HG02885 (cell line): ENCODE data around the gene EMP1.

ENCODE experiments used
- ATAC-seq: cut with Tn5 transposase; IDR thresholded peaks from one replicate; pipeline ENCODE4 v1.9.1; 2021; ENCODE audit warnings: mild to moderate bottlenecking; ENCODE audit not compliant: unreplicated experiment, poor library complexity

Gene EMP1

DNA sequence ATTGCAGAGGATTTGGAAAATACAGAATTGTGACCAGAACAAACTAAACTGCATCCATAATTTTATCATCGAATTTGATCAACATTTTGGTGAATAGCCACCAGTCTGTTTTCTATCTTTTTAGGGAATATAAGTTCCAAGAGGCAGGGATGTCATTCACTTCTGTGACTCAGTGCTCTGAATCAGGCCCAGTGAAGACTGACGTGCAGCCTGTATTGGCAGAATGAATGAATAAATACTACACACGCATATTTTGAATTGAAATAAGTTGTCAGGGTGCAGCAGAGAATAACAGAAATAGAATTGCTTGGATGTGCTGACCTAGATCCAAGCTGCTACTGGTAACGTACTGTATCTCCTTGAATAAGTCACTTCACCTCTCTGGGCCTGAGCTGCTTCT is 1.3 kb upstream of the EMP1 start:
- no peak for ATAC-seq

DNA sequence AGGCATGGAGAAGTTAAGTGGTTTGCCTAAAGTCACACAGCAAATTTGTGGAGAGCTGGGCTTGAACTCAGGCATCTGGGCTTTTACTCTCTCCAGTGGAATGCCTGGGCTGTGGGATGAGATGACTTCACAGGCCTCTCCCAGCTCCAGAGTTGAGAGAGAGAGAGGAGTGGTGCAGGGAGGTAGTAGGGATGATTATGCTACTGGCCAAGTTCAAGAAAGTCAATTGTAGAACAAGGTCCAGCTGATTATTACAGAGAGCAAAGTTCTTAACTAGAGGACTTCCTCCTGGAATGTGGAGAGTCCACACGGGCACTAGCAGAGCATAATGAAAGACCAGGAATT is 769 bp upstream of the EMP1 start:
- ATAC-seq, result no peak

DNA sequence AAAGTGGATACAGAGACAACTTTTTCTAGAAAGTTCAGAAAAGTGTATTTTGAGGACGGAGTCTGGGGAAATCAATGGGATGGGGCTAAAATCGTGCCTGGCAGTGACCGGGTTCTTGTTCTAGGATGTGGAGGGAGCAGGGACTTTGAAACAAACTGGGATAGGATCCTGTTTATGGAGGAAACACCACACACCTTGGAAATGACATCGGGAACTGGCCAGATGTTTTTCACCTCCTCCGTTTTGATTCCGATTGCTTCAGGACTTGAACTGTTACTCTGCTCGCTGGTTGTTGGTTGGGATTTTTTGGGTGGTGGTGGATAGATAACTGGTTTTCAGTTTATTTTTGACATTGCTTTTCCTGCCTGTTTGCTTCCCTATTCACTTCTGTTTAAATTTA is 506 bp downstream of the EMP1 start:
- no peak for ATAC-seq

GRCh38 chr12:13197526-13198143 is 1.1 kb downstream of the EMP1 start:
- ATAC-seq, result no peak

- no peak for ATAC-seq
These were observed 1.7 kb downstream of the EMP1 start for GRCh38 chr12:13198241-13198640.

DNA sequence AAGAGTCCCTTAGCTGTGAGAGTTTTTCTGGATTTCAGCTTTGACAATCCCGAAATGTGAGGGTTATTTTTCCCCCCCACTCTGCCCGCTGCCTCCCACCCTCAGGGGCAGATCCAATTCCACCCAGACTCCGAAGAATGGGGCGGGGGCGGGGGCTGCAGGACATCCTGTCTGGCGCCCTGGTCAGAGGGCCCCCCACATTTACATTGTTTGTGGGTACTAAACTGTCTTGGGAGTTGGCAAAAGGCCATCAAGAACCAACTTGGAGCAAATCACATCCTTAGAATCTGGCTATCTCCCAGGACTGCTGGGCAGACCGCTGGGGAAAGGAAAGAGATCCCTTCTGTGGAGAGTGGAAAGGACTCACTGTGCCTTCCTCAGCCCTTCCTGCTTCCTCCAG is 2.4 kb downstream of the EMP1 start:
- no peak for ATAC-seq

DNA sequence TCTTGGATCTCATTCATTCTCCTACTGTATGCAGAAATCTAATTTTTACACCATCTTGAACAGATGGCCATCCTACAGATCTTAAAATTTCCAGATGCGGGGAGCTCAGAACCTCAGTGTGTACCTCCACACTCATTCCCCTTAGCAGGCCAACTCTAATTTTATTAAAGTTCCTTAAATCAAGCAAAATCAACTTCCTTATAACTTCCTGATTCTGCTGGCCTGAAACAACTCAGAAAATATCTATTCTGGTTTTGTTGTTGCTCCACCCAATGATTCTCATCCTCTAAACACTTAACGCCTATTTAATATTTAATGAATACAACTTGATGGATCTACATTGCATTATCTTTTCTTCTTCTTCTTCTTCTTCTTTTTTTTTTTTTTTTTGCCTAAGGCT is 3.1 kb downstream of the EMP1 start:
- ATAC-seq, result no peak

GRCh38 chr12:13200841-13201240 is 4.3 kb downstream of the EMP1 start:
- no peak for ATAC-seq

DNA sequence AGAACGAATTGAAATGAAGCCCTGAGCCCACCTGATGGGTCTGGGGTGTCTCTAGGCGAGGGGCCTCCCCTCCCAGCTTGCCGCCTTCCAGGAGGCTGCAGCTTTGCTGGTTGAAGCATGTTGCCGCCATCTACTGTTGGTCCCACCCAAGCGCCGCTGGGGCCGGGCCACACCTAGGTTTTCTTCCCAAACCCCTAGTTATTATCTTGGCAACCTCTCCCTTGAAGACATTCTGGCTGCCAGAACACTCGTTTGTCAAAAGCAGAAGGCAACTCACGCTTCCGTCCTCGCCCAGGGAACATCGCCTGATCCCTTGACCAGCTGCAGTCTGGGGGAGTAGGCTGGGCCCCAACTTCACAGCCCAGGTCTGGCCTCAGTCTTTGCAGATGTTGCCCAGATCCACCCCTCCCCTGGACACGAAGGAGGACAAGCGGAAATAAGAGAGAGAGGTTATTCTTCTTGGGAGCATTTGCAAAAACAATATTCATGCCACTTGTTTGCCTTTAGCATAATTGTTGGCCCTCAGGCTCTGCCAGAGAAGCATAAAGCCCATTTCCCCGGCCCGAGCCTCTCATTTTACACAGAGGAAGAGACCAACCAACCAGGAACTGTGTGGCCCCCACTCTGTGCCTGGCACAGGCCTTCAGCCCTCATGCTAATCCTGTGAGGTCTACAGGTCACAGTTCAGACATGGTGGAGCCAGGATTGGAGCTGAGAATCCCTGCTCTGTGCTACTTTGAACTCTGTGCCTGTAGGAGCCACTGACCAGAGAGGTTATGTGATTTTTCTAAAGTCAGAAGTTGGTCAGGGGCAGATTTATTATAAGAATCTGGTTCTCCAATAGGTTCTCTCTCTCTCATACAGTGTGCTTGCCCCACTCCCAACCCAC is 6.8 kb downstream of the EMP1 start:
- no peak for ATAC-seq

DNA sequence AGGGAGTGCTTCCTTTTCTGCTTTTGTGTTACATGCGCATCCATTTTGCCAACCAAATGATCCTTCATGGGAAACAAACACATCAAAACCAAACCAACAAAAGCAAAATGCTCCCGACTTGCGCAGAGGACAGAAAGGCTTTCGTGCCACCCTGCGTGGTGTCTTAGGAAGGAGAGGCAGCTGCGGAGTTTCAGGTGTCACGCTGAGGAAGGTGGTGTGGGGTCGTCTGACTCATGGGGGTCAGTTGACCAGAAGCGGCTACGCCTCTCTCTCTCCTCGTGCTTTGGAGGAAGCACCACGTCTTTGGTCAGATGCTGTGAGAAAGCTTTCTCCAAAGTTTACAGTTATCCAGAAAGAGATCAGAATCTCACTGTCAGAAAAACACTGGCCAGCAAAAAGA is 7.9 kb downstream of the EMP1 start:
- no peak for ATAC-seq

DNA sequence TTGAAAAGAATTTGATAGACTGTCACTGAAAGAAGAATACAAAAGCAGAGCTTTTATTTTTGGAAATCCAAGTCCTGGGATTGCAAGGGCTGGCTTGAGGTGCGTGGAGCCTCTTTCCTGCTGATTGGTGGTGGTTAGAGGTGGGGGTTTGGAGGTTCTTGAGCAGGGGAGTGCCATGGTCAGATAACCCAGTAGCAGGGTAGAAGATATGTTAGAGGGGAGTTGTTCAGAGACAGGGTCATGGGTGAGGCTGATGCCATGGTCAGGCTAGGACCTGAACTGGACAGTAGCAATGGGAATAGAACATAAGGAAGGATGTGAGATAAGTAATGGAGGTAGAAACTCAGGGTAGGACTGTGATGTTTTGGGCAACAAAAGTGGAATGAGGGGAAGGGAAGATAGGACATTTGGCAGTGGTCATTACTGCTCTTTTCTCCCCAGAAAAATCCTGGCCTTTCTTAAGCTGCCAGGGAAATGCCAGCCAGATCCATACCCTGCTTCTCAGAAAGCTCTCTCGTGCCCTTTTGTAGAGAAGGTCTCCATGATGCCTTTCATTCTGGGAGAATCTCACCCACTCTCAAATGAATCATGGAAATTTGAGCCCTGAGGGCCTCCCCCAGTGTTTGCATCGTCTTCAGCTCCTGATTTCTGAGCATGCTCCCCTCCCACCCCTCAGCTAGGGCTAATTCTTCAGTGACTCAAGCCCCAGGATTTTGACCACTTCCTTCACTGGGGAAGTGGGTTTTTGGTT is 9.5 kb downstream of the EMP1 start:
- ATAC-seq, result no peak

GRCh38 chr12:13206560-13206897 is 10.0 kb downstream of the EMP1 start:
- no peak for ATAC-seq

- no peak for ATAC-seq
These were observed 12.3 kb downstream of the EMP1 start for GRCh38 chr12:13208533-13209435.

GRCh38 chr12:13209436-13210235 is 13.1 kb downstream of the EMP1 start:
- ATAC-seq, result no peak

- no peak for ATAC-seq
These were observed 14.0 kb downstream of the EMP1 start for GRCh38 chr12:13210236-13211190.

DNA sequence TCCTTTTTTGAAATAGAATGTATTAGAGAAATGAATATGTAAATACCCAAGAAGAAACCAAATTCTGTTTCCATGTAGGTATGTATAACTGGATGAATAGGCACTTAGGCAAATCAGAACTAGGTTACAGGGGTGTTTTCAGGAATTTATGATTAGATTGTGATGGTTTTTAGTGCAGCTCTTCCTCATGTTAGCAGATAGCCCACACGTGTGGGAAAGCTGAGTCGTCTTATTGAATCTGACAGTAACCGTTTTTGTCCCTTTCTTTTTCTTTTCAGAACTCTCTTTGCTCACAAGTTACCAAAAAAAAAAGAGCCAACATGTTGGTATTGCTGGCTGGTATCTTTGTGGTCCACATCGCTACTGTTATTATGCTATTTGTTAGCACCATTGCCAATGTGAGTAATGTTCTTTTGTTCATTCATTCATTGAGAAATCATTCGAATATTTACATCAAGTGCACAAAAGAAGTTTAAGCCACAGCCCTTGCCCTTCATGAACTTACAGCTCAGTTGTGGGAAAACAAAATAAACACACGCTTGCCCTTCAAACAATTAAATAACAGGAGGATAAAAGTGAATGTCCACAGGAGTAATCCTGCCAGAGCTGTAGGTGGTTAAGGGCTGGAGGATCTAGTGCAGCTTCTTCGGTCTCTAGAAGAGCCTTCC is 14.8 kb downstream of the EMP1 start:
- no peak for ATAC-seq

DNA sequence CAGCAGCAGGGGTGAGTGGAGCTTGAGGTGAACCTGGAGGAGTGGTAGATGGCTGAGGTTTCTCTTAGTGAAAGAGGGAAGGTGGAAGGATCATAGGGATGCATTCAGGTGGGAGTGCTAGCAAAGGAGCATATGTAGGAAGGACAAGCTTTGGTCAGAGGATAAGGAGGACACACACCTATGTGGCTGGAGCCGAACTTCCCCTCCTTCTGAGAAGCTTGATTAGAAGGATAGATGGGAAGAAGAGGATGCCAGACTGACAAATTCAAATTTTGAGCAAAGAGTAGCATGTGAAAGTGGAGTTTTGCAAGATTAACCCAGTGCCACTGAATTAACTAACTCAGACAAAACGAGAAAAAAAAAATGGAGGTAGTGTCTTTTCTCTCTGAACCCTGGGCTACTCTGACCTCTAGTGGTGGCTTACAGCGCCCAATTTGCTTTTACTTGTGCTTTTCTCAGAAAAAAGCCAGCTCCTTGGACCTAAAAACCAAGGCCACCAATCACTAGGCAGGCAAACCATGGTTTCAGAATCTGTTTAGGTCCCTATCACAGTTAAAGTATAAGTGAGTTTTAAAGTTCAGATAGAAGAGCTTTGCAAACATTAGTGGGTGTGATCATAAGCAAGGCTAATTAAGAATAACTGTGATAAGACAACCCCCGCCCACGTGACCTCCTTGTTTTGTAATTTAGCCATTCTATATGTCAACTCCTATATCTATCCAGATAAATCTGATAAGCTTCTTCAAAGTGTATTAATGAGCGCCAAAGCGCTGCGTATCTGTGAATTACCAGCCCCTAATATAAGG is 15.5 kb downstream of the EMP1 start:
- no peak for ATAC-seq
